Muscle of leg (tissue), 11 donors: ENCODE results near the gene FYN. TPM values are rescaled to one million over a fixed set of nuclear protein-coding genes. Genes with fewer than 3 reads are reported as not detected.
"Not testable (repeated sequence)": the region's sequence is repeated elsewhere in the genome, so short reads cannot be mapped to it uniquely, and the experiment has no call there.

Experiments
- DNase-seq: peaks from one replicate; pipeline ENCODE4 v3.0.0; 2013
- H3K27ac ChIP-seq: one replicate; pipeline ENCODE4 v1.5.1; 2013; ENCODE audit warnings: mild to moderate bottlenecking, low read length, control low read depth
- H3K27me3 ChIP-seq: one replicate; pipeline ENCODE4 v1.6.1; 2013; ENCODE audit warnings: low read length; ENCODE audit not compliant: control insufficient read depth, insufficient read depth
- H3K36me3 ChIP-seq: one replicate; pipeline ENCODE4 v1.6.1; 2013; ENCODE audit warnings: low read length; ENCODE audit not compliant: control insufficient read depth, insufficient read depth
- H3K4me1 ChIP-seq: one replicate; pipeline ENCODE4 v1.6.1; 2013; ENCODE audit warnings: low read length; ENCODE audit not compliant: control insufficient read depth, insufficient read depth
- H3K4me3 ChIP-seq: one replicate; pipeline ENCODE4 v1.5.1; 2013; ENCODE audit warnings: low read length, control low read depth
- H3K9me3 ChIP-seq: replicated peaks from 2 replicates; pipeline ENCODE4 v1.6.1; 2013; ENCODE audit warnings: low read depth, low read length; ENCODE audit not compliant: control insufficient read depth
- WGBS: methylation state at CpG from one replicate; pipeline ENCODE4 v1.1.5; 2013; ENCODE audit warnings: missing lambda C conversion rate; ENCODE audit not compliant: insufficient coverage; 5-methylcytosine and 5-hydroxymethylcytosine counted together
- polyA plus RNA-seq, 8 donors: library from polyadenylated mRNA; unstranded; fragments of 120-200 nt; gene quantifications; one replicate each; pipeline versions ENCODE4 v1.2.1 to v1.2.3, GENCODE V29; 2013; ENCODE audit warnings: inconsistent platforms in 1 of 8, low replicate concordance in 1 of 8; ENCODE audit not compliant: insufficient read length in 8 of 8, insufficient read depth in 1 of 8
- total RNA-seq: library from RNA; stranded (reverse); fragments of 120-200 nt; gene quantifications from one replicate; pipeline ENCODE4 v1.2.4, GENCODE V29; 2013

The FYN gene
- total and polyA plus RNA-seq, 9 donors, result 97.1 to 181 (median 152) TPM

GRCh38 chr6:111909238-111909637 is 36.0 kb upstream of the FYN start:
- WGBS, result no CpG with 5 or more reads among the region's 3 CpGs
- Histone ChIP-seq H3K9me3 (no peaks in the 10 kb centered on the region), H3K27me3 (no peaks in the 10 kb centered on the region), H3K27ac (no peak overlapping the region), H3K4me3 (no peak overlapping the region), H3K4me1 (no peaks in the 10 kb centered on the region), H3K36me3 (no peaks in the 10 kb centered on the region)
- no peak for DNase-seq

DNA sequence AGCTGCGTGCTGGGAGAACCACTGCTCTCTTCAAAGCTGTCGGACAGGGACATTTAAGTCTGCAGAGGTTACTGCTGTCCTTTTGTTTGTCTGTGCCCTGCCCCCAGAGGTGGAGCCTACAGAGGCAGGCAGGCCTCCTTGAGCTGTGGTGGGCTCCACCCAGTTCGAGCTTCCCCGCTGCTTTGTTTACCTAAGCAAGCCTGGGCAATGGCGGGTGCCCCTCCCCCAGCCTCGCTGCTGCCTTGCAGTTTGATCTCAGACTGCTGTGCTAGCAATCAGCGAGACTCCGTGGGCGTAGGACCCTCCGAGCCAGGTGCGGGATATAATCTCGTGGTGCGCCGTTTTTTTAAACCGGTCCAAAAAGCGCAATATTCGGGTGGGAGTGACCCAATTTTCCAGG is 35.1 kb upstream of the FYN start:
- WGBS, result no CpG with 5 or more reads among the region's 17 CpGs
- H3K27me3 ChIP-seq, H3K27ac ChIP-seq, H3K4me1 ChIP-seq, DNase-seq, H3K9me3 ChIP-seq, H3K4me3 ChIP-seq, H3K36me3 ChIP-seq: not testable (repeated sequence)

GRCh38 chr6:111900735-111901134 is 27.5 kb upstream of the FYN start:
- Histone ChIP-seq H3K27ac (no peak overlapping the region), H3K27me3 (no peaks in the 10 kb centered on the region), H3K4me3 (no peak overlapping the region), H3K9me3 (no peaks in the 10 kb centered on the region), H3K4me1 (no peaks in the 10 kb centered on the region), H3K36me3 (no peaks in the 10 kb centered on the region)
- DNase-seq, result no peak
- 90% methylated on average over 2 of the region's 5 CpGs for WGBS

DNA sequence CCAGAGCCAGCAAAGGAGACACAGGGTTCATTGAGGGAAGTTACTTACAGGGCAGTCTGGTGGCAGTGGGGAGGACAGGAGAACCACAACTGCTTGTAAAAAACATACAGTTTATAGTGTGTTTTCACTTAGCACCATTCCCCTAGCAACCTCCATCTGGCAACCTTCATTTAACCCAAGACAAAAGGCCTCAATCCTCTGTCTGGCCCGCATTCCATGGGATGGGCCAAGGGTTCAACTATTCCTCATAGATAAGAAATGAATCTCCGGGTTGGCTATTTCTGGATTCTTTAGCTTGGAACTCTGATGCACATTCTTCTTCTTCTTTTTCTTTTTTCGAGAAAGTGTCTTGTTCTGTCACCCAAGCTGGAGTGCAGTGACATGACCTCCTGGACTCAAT is 26.3 kb upstream of the FYN start:
- Histone ChIP-seq H3K36me3 (no peaks in the 10 kb centered on the region), H3K4me1 (no peaks in the 10 kb centered on the region), H3K9me3 (no peaks in the 10 kb centered on the region), H3K27me3 (no peaks in the 10 kb centered on the region), H3K4me3 (no peak overlapping the region), H3K27ac (no peak overlapping the region)
- no peak for DNase-seq
- WGBS, result 83% methylated on average over 2 of the region's 3 CpGs

DNA sequence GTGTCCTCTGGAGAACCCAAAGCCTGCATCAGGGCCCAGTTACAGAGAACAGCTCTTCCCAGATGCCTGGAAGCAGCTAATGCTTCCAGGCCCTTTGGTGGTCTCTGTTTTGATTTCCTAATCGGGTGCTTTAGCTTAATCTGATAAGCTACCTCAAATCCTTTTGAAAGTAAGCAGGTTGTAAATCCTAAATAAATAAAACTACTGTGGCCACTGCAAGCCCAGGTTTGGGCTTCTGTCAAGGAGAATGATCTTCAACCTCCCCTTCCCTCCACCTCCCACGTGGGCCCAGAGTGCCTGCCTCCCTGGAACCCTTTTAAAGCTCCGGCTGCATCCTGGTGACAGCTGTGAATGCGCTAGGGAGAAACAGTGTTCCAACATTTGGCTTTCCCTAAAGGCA is 25.2 kb upstream of the FYN start:
- no peak overlapping the region for H3K4me3 ChIP-seq
- no peaks in the 10 kb centered on the region for H3K4me1 ChIP-seq
- no peaks in the 10 kb centered on the region for H3K9me3 ChIP-seq
- H3K27ac ChIP-seq, result no peak overlapping the region
- no peaks in the 10 kb centered on the region for H3K27me3 ChIP-seq
- no CpG with 5 or more reads among the region's 4 CpGs for WGBS
- DNase-seq, result no peak
- no peaks in the 10 kb centered on the region for H3K36me3 ChIP-seq

GRCh38 chr6:111894951-111895350 is 21.7 kb upstream of the FYN start:
- no peak for DNase-seq
- H3K27ac ChIP-seq, result no peak overlapping the region
- H3K4me1 ChIP-seq, result no peaks in the 10 kb centered on the region
- H3K36me3 ChIP-seq, result no peaks in the 10 kb centered on the region
- no peaks in the 10 kb centered on the region for H3K9me3 ChIP-seq
- H3K27me3 ChIP-seq, result no peaks in the 10 kb centered on the region
- no peak overlapping the region for H3K4me3 ChIP-seq
- WGBS, result no CpG with 5 or more reads among the region's 1 CpG

- Histone ChIP-seq H3K27me3 (no peaks in the 10 kb centered on the region), H3K27ac (no peak overlapping the region), H3K36me3 (no peaks in the 10 kb centered on the region), H3K4me1 (peaks cover 2% of the 10 kb centered on the region), H3K9me3 (no peaks in the 10 kb centered on the region), H3K4me3 (no peak overlapping the region)
- no CpG with 5 or more reads among the region's 2 CpGs for WGBS
- no peak for DNase-seq
Measured at GRCh38 chr6:111894272-111894671, 21.0 kb upstream of the FYN start.

GRCh38 chr6:111892431-111892830 is 19.2 kb upstream of the FYN start:
- DNase-seq, result no peak
- no peak overlapping the region for H3K4me3 ChIP-seq
- H3K9me3 ChIP-seq, result no peaks in the 10 kb centered on the region
- no peaks in the 10 kb centered on the region for H3K36me3 ChIP-seq
- H3K27ac ChIP-seq, result no peak overlapping the region
- no peaks in the 10 kb centered on the region for H3K27me3 ChIP-seq
- peaks cover 2% of the 10 kb centered on the region for H3K4me1 ChIP-seq
- no CpG with 5 or more reads among the region's 4 CpGs for WGBS

- Histone ChIP-seq H3K9me3 (no peaks in the 10 kb centered on the region), H3K27ac (no peak overlapping the region)
- DNase-seq, result no peak
Measured at GRCh38 chr6:111890988-111891387, 17.7 kb upstream of the FYN start.

GRCh38 chr6:111888928-111889695 is 15.9 kb upstream of the FYN start:
- H3K27ac ChIP-seq, result peak overlapping the region; percentile 35
- H3K9me3 ChIP-seq, result no peaks in the 10 kb centered on the region
- WGBS, result 0% methylated on average over 4 of the region's 10 CpGs
- H3K4me1 ChIP-seq, result peaks cover 2% of the 10 kb centered on the region
- no peaks in the 10 kb centered on the region for H3K27me3 ChIP-seq
- H3K36me3 ChIP-seq, result no peaks in the 10 kb centered on the region
- peak overlapping the region; percentile 5 for H3K4me3 ChIP-seq
- DNase-seq, result peak; percentile 92

More at GRCh38 chr6:111890988-111891387, 17.7 kb upstream of the FYN start:
- no peaks in the 10 kb centered on the region for H3K36me3 ChIP-seq
- H3K4me1 ChIP-seq, result peaks cover 2% of the 10 kb centered on the region
- no peak overlapping the region for H3K4me3 ChIP-seq
- no peaks in the 10 kb centered on the region for H3K27me3 ChIP-seq

DNA sequence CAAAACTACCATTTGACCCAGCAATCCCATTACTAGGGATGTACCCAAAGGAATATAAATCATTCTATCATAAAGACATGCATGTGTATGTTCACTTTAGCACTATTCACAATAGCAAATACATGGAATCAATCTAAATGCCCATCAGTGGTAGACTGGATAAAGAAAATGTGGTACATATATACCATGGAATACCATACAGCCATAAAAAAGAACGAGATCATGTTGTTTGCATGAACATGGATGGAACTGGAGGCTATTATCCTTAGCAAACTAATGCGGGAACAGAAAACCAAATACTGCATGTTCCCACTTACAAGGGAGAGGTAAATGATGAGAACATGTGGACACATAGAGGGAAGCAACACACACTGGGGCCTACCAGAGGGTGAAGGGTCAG is 13.5 kb upstream of the FYN start:
- H3K9me3 ChIP-seq, H3K27ac ChIP-seq, H3K4me1 ChIP-seq, H3K4me3 ChIP-seq, DNase-seq, H3K27me3 ChIP-seq, H3K36me3 ChIP-seq: not testable (repeated sequence)
- no CpG with 5 or more reads among the region's 2 CpGs for WGBS
